Psoas muscle (tissue), 8 donors: Measurements from ENCODE around the gene GNG12. TPM values are rescaled to one million over a fixed set of nuclear protein-coding genes. Genes with fewer than 3 reads are reported as not detected.

Experiments used
- ATAC-seq, 4 donors: fragments of 200-7000 bp; cut with Tn5 transposase; one replicate each; pipeline ENCODE4 v1.9.1; 2020; ENCODE audit warnings: moderate library complexity in 3 of 4, mild to moderate bottlenecking in 2 of 4
- DNase-seq, 2 donors: peaks; one replicate each; pipeline ENCODE4 v3.0.0-alpha.2; 2020
- H3K27ac ChIP-seq: fragments of 200-600 bp; one replicate; pipeline ENCODE4 v1.8.0; 2022
- H3K27me3 ChIP-seq, 3 donors: fragments of 200-600 bp in 1 of 3; one replicate each; pipeline versions ENCODE4 v1.6.1 to v1.8.0; 2013 to 2022; ENCODE audit warnings: low read length in 2 of 3, mild to moderate bottlenecking in 2 of 3, moderate library complexity in 1 of 3; ENCODE audit not compliant: insufficient read depth in 3 of 3
- H3K36me3 ChIP-seq, 2 donors: fragments of 200-600 bp in 1 of 2; one replicate each; pipeline versions ENCODE4 v1.6.1 to v1.8.0; 2013 to 2022; ENCODE audit warnings: low read depth in 1 of 2, mild to moderate bottlenecking in 1 of 2, moderate library complexity in 1 of 2; ENCODE audit not compliant: insufficient read depth in 1 of 2
- H3K4me1 ChIP-seq: fragments of 200-600 bp; one replicate; pipeline ENCODE4 v1.8.0; 2022
- H3K4me3 ChIP-seq: fragments of 200-600 bp; one replicate; pipeline ENCODE4 v1.8.0; 2022; ENCODE audit warnings: mild to moderate bottlenecking
- H3K9me3 ChIP-seq: fragments of 200-600 bp; one replicate; pipeline ENCODE4 v1.8.0; 2022
- WGBS, 3 donors: extraction: QIAGEN DNeasy Blood & Tissue Kit; methylation state at CpG; one replicate each; pipeline versions ENCODE4 v1.1.6 to v1.1.7; 2013; 5-methylcytosine and 5-hydroxymethylcytosine counted together
- intact Hi-C, 2 donors: fragments of 100-400 bp; cut with DNase I; formaldehyde crosslinking; loops; one replicate each; pipeline versions ENCODE4 v1.11.0 to v1.14.2; 2022
- polyA plus RNA-seq, 3 donors: library from polyadenylated mRNA; stranded (reverse); fragments of 200-250 nt; gene quantifications; one replicate each; pipeline ENCODE4 v1.2.3, GENCODE V29; 2013
- total RNA-seq, 4 donors: library from RNA; stranded (reverse); fragmentation: NEBNext Ultra II Directional in 2 of 4; extraction: Animal tissue kit (Norgen Biotek cat#: 25700) in 2 of 4; gene quantifications; one replicate each; pipeline versions ENCODE4 v1.2.1 to v1.2.4, GENCODE V29; 2021 to 2023
- TF ChIP-seq, protein P1 (sequence below): fragments of 200-600 bp; IDR thresholded peaks from one replicate; pipeline ENCODE4 v1.8.0; 2022; ENCODE audit warnings: antibody characterized with exemption
- donor health status: healthy with polysubstance abuse.
- donor health status: DM: no; HTN: no; CAD: no; lungs with moderate emphysema.
- donor health status: Bipolar disorder and iron deficiency.
- donor health status: healthy.
- donor health status: DM: yes; HTN: yes; CAD: no.
- donor health status: DM: no; HTN: no; CAD: no.
- donor health status: DM: no; HTN: no; CAD: no.
- donor health status: DM: yes; HTN: yes; CAD: no.

GNG12 gene
- total and polyA plus RNA-seq, 7 donors = 8.9 to 25.1 (median 18.6) TPM

DNA sequence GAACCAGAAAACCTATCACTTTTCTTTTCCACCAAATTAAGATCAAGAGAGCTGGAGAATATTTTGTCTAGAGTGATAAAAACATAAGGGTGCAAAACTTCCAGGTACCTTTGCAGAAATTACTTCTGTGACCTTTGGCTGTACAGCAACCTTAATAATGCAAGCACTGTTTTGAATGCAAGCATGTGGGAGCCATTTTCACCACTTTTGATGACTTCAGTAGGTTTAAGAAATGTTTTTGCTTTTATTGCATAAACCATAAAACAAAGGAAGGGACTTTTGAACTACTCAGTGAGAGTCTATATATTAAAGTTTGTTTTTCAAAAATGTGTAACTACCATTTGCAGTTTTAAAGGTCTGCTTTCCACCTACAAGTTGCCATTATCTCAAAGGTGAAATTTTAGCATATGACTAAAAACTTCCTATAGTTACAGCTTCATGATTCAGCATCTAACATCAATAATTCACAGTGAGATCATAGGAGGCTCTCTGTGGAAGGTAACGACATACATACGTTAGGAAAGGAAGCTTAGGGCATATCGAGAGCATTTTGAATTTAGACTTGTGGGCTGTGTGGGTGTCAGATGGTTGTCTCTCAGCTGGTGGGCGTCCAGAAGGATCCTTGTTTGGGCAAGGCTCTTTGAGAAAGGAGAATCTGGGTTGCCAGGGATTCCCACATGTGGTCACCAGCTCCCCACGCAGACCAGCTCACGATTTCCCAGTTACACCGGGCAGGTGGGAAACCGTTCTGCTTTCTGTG lies 149.3 kb downstream of the GNG12 start:
- ATAC-seq (no peak), DNase-seq (no peak)
- Histone ChIP-seq H3K4me3 (peak overlapping the region; percentile 88), H3K36me3 (peaks cover 3 to 26% of the 10 kb centered on the region in 2 donors), H3K4me1 (peaks cover 20% of the 10 kb centered on the region), H3K27ac (peak overlapping the region; percentile 96), H3K9me3 (no peaks in the 10 kb centered on the region), H3K27me3 (no peaks in the 10 kb centered on the region)
- intact Hi-C loops = loop anchor here (5.0 to 10.0 kb wide), 2 partner anchors 37 to 151 kb away; partner anchors contain the start of gene GNG12 (in 1 of the 2)
- TF ChIP-seq, protein P1, sequence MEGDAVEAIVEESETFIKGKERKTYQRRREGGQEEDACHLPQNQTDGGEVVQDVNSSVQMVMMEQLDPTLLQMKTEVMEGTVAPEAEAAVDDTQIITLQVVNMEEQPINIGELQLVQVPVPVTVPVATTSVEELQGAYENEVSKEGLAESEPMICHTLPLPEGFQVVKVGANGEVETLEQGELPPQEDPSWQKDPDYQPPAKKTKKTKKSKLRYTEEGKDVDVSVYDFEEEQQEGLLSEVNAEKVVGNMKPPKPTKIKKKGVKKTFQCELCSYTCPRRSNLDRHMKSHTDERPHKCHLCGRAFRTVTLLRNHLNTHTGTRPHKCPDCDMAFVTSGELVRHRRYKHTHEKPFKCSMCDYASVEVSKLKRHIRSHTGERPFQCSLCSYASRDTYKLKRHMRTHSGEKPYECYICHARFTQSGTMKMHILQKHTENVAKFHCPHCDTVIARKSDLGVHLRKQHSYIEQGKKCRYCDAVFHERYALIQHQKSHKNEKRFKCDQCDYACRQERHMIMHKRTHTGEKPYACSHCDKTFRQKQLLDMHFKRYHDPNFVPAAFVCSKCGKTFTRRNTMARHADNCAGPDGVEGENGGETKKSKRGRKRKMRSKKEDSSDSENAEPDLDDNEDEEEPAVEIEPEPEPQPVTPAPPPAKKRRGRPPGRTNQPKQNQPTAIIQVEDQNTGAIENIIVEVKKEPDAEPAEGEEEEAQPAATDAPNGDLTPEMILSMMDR = no peak
- 22 to 28% (median 22%) methylated on average over 8 of the region's 8 CpGs for WGBS, 3 donors

DNA sequence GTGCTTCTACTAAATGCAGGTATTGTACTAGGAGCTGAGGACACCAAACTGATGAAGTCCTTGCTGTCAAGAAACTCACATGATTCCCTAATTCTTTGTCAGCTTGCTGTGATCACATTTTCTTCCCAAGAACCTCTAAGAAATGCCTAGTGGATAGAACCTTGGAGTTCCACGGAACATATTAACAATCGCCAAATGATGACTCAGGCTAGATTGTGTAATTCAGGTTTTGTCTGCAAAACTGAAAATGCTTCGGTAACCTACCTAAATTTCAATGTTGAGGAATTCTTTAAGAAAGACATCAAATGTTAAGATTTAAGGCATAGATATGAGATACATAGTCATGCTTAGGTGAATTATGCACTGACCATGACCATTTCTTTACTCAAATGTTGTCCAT lies 150.0 kb downstream of the GNG12 start:
- Histone ChIP-seq H3K27ac (peak overlapping the region; percentile 96), H3K4me1 (peaks cover 20% of the 10 kb centered on the region), H3K27me3 (no peaks in the 10 kb centered on the region), H3K36me3 (peaks cover under 1 to 19% of the 10 kb centered on the region in 2 donors), H3K9me3 (no peaks in the 10 kb centered on the region), H3K4me3 (no peak overlapping the region)
- intact Hi-C loops = loop anchor here (5.0 to 10.0 kb wide), 2 partner anchors 36 to 151 kb away; partner anchors contain the start of gene GNG12 (in 1 of the 2)
- TF ChIP-seq, protein P1 = no peak
- WGBS, 3 donors = 39 to 64% (median 52%) methylated on average over 3 of the region's 3 CpGs
- DNase-seq (no peak), ATAC-seq (no peak)

DNA sequence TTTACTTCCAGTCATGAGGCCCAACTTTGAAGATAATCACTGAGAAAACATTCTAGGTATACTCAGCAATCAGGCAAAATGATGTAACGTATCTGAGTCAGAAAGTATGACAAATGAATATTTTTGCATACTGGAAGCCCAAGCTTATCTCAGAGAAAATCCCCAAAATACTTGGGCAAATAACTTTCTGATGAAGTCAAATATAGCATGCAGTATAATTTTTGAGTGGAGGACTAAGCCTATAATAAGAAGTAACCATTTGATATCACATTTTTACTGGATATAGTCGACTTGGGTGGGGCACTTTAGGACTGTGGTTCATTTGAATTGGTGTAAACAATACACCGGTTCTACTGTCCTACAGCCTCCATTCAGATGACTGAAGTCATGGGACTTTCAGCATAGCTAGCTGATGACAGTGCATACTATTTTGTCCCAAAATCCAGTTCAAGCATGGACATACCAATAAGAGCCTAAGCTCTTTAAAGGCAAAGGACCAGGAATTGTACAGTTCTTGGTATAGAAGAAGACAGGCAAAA lies 150.5 kb downstream of the GNG12 start:
- no peak overlapping the region for H3K4me3 ChIP-seq
- no peaks in the 10 kb centered on the region for H3K9me3 ChIP-seq
- WGBS, 3 donors = 51 to 54% (median 53%) methylated on average over 3 of the region's 3 CpGs
- H3K27me3 ChIP-seq = no peaks in the 10 kb centered on the region
- TF ChIP-seq, protein P1 = no peak
- H3K4me1 ChIP-seq = peaks cover 20% of the 10 kb centered on the region
- peak overlapping the region; percentile 96 for H3K27ac ChIP-seq
- peaks cover 0 to 14% of the 10 kb centered on the region in 2 donors for H3K36me3 ChIP-seq
- intact Hi-C loops = loop anchor here (5.0 to 10.0 kb wide), 2 partner anchors 35 to 152 kb away; partner anchors contain the start of gene GNG12 (in 1 of the 2)
- no peak for ATAC-seq
- DNase-seq = no peak

DNA sequence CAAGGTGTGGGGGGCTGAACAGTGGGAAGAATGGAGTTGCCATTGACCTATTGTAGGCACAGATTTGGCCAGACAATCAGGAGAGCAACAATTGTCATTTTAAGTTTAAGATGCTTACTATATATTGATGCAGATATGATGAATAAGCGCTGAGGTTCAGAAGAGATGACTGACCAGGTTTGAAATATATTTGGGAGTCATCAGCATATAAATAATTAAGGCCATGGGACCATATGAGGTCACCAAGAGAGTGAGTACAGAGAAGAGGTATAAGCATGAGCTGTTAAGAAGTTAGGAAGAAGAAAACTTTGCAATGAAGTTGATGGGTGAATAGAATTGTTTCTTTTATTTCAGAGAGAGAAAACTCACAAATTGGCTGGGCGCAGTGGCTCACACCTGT lies 152.8 kb downstream of the GNG12 start:
- DNase-seq (no peak), ATAC-seq (no peak)
- Histone ChIP-seq H3K36me3 (no peaks in the 10 kb centered on the region), H3K9me3 (no peaks in the 10 kb centered on the region), H3K4me1 (peaks cover 21% of the 10 kb centered on the region), H3K27me3 (no peaks in the 10 kb centered on the region), H3K4me3 (no peak overlapping the region), H3K27ac (peak overlapping the region; percentile 38)
- WGBS, 3 donors = 96 to 100% (median 98%) methylated on average over 2 of the region's 2 CpGs
- intact Hi-C loops = loop anchor here (5.0 to 10.0 kb wide), 2 partner anchors 33 to 154 kb away; partner anchors contain the start of gene GNG12 (in 1 of the 2)
- TF ChIP-seq, protein P1 = no peak
